GM23338 (cell line): ENCODE results near the gene RFK.

Experiments
- CTCF ChIP-seq, 2 experiments: fragments of 200-600 bp in 1 of 2; sonication (generic) in 1 of 2; conservative IDR thresholded peaks; 2 replicates each; pipeline versions ENCODE4 v1.5.1 to v1.6.1; 2016 to 2017; ENCODE audit warnings: antibody characterized with exemption in 2 of 2, low read depth in 2 of 2, mild to moderate bottlenecking in 2 of 2, moderate library complexity in 1 of 2
- EZH2 ChIP-seq: fragments of 200-600 bp; sonication (generic); IDR thresholded peaks from one replicate; pipeline ENCODE4 v1.8.0; 2017; ENCODE audit warnings: antibody characterized with exemption, mild to moderate bottlenecking, low read depth; ENCODE audit not compliant: unreplicated experiment
- JUNB ChIP-seq: IDR thresholded peaks from one replicate; pipeline ENCODE4 v1.6.1; 2016; ENCODE audit warnings: antibody characterized with exemption; ENCODE audit not compliant: unreplicated experiment
- POLR2AphosphoS5 ChIP-seq: IDR thresholded peaks from 2 replicates; pipeline ENCODE4 v1.6.1; 2016; ENCODE audit warnings: antibody characterized with exemption, low read depth
- REST ChIP-seq: IDR thresholded peaks from one replicate; pipeline ENCODE4 v1.6.1; 2018; ENCODE audit warnings: antibody characterized with exemption; ENCODE audit not compliant: unreplicated experiment

- TF ChIP-seq CTCF (conservative IDR thresholded peaks at IDR 0.05; ENCODE audit: low read depth in 2 of 2) (no peak), EZH2 (no peak), REST (no peak), POLR2AphosphoS5 (no peak), JUNB (no peak)
Observed at GRCh38 chr9:76355886-76356285, 38.3 kb downstream of the RFK start.
